Bone marrow (tissue), 2 donors: ENCODE measurements around the gene NTNG2.

Experiments
- DNase-seq, 2 donors: peaks; one replicate each; lab custom pipeline; 2025; lab: John Stamatoyannopoulos, UW

Gene NTNG2

GRCh38 chr9:132236662-132237311, 74.9 kb downstream of the NTNG2 start:
- DNase-seq, result no peak

DNA sequence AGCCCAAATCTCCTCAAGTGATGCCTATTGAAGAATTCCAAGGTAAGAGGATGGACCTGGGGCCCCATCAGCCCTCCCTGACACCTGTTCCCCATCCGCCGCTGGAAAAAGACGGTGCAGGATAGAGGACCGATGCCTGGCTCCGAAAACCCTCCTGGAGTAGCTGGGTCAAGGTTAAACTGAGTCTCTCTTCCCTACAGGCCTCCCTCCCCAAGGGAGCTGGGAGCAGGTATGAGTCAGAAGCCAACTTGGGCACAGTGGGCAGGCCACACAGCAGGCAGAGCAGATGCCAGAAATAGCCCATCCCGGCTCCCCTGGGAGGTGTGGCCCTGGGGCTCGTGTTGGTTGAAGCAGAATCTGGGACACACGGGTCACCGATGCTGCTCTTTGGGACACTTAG, 75.6 kb downstream of the NTNG2 start:
- DNase-seq, result no peak

DNA sequence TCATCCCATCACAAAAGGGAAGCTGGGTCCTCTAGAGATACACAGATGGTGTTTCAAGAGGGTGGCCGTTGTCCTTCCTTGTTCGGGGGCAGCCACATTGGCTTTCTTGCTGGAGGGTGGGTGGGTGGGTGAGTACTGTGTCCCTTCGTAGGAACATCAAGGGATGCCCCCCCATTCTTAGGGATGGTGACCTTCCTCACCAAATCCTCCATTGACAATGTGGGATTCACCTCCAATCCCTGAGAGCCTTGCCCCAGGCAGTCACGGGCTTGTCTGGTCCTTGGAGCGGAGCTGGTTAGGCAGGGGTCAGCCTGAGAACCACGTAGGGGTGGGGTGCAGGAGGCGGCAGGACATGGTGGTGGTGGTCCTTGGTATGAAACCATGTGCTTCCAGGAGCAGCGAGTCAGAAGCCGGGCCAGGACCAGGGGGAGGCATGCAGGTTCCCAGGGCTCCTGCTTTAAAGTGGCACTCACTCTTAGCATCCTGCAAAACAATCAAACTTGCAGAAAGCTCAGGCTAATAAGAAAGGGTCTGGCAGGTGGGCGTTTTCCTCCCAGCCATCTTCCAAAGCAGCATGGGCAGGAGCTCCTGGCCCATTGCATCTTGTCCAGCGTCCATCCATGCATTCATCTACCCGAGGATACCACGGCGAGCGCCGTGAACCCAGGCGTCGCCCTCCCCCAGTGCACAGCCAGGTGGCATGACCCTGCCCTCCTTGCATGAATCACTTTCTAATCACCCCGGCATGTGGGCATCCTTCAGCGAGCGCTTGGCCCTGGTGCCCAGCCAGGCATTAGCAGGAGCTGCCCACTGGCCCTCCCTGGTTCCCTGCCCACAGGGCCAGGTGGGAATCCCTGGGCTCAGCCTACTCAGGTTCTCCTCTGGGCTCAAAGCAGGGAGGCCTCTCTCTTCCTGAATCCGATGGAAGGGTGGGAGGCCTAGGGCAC, 76.4 kb downstream of the NTNG2 start:
- DNase-seq, result no peak

- DNase-seq, result no peak
Observed at GRCh38 chr9:132238992-132239391, 77.1 kb downstream of the NTNG2 start.

- no peak for DNase-seq
Observed at GRCh38 chr9:132239518-132239917, 77.7 kb downstream of the NTNG2 start.

GRCh38 chr9:132239999-132240840, 78.4 kb downstream of the NTNG2 start:
- DNase-seq, result no peak

DNA sequence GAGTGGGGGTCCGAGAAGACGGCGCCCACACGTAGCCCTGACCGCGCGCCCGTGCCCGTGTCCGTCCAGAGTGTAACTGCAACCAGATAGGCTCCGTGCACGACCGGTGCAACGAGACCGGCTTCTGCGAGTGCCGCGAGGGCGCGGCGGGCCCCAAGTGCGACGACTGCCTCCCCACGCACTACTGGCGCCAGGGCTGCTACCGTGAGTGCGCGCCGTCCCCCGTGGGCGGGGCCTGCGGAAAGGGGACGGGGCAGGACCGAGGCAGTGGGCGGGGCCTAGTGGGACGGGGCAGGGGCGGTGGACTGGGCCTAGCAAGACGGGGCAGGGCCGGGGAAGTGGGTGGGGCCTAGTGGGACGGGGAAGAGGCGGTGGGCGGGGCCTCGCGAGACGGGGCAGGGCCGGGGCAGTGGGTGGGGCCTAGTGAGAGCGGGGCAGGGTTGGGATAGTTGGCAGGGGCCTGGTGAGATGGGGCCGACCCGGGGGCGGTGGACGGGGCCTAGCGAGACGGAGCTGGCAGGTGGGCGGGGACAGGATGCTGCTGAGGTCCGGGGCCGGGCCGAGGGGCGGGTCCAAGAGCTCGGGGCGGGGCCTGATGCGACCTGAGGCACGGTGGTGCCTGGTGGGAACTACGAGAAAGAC, 79.1 kb downstream of the NTNG2 start:
- peak; percentile 92 to 96 for DNase-seq

DNA sequence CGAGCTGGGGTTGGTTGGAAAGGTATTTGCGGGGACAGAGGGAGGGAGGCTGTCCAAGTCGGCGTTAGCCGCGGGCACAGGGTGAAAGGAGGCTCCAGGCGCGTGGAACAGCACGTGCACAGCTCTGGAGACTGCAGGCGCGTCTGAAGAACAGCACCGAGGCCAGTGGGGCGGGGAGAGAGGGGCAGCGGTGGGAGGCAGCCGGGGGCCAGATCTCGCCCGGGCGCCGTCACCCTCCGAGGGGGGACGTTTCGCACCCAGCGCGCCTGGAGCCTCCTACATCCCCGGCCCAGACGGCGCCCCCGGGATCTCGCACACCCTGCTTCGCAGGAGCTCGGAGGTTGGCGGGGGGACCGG, 79.6 kb downstream of the NTNG2 start:
- DNase-seq, result no peak

GRCh38 chr9:132241840-132242620, 80.2 kb downstream of the NTNG2 start:
- peak in 1 of 2 donors; percentile 42 for DNase-seq

DNA sequence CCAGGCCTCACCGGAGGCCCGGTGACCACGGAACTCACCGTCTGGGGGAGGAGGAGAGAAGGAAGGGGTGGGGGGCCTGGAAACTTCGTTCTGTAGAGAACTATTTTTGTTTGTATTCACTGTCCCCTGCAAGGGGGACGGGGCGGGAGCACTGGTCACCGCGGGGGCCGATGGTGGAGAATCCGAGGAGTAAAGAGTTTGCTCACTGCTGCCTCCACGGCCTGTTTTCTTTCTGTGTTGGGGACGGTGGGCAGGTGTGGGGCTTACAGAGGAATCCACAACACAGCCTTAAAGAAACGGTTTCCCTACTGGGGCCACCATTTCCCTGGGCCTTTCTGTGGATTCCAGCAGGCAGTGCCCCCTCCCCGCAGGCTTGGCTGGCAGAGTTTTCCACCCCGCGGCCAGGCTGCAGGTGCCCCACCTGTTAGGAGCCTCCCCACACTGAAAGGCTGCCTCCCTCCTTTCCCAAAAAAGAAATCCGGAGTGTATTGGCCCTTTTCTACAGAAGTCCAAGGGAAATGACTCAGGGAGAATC, 80.8 kb downstream of the NTNG2 start:
- DNase-seq, result no peak

- no peak for DNase-seq
Observed at GRCh38 chr9:132243156-132244074, 81.6 kb downstream of the NTNG2 start.

DNA sequence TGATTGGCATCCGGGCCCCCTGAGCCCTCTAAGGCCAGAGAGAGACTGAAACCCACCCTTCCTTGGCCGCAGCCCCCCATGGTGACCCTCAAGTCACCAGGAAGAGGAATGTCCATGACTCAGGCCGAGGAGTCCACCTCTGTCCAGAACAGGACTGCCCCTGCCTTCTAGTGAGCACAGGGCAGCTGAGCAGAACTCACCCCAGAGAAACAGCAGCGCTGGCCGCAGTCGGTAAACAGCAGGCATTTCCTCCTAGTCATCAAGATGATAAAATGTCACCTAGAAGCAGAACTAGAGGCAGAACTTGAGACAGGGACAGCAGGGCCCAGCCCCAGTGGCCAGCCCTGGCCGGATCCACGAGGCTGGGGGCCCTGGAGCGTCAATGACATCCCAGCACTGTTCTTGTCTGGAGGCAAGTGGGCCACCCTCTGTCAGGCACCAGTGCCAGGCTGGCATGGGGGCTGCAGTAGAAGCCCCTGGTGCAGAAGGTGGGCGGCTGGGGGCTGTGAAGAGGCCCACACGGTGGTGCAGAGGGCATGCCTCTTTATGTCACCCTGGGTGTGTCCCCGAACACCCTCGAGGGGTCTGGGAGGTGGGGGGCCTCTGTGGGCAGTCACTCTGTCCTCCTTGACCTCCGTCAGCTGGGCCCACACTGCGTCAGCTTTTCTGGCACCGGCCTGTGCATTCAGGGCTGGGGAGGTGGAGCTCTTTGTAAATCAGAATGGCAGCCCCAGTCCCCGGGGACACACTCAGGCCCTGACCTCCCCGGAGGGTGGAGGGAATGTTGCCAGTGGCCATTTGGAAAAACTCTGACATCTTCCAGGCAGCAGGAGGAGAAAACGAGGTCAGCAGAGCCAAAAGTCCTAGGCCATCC, 83.0 kb downstream of the NTNG2 start:
- DNase-seq, result no peak

DNA sequence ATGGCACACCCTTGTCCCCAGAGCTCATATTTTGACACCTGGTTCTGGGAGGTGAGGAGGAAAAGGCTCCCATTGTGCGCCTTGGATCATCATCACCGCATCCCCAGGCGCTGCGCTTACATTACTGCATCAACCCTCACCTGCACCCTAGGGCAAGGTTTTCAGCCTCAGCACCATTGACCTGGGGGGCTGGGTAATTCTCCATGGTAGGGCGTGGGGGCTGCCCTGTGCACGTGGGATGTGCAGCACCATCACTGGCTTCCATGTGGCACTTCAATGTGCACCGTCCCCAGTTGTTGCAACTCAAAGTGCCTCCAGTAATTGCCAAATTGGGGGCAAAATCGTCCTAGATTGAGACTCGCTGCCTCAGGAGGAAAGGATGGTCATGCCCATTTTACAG, 83.6 kb downstream of the NTNG2 start:
- no peak for DNase-seq

DNA sequence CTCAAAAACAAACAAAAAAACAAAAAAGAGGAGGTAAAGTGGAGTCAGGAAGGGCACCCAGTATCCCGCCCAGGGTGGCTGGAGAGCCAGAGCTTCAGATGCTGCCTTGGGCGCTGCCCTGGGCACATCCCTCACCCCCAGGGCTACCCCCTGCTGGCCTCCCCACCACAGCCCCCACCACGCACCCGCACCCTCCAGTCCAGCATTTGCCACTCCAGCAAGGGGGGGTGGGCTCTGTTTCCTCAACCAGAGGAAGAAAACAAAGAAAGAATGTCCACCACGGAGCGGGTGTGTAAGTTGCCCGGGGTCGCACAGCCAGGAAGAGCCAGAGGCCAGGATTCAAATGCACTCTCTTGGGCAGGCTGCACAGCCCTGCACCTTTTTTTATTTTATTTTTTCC, 86.1 kb downstream of the NTNG2 start:
- DNase-seq, result no peak

DNA sequence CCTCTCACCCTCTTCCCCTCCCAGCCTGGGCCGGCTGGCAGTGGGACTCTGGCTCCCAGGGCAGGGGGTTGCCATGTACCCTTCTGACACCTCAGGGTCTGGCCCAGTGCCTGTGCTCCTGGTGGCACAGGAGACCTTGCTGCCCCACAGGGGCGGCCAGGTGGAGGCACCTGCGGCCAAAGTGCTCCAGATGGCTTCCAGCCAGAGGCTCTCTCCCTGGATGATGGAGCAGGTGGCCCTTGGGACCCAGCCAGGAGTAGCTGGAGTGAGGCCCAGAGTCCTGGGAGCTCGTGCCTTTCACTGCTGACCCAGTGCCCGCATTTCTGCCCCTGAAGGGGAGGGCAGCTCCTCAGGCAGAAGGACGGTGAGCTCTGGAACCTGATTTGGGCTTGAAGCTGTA, 87.3 kb downstream of the NTNG2 start:
- DNase-seq, result no peak

GRCh38 chr9:132249690-132250089, 87.8 kb downstream of the NTNG2 start:
- DNase-seq, result no peak

- no peak for DNase-seq
Observed at GRCh38 chr9:132250324-132251262, 88.7 kb downstream of the NTNG2 start.

DNA sequence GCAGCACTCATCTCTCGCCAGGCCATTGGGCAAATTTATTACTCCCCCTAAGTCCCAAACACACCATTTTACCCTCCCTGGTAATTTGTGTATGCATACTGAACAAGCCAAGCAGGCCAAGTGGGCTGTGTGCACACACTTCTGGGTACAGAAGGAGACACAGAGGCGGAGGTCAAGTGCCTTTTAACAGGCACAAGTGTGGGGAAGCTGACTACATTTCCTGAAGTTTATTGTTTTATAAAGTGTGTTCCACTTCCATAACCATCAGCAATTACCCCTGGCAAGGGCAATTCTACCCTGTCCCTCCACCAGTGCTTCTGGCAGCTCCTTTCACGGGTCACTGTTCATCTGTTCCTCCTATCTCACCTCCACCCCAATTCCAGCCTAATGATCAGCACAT, 99.0 kb downstream of the NTNG2 start:
- no peak for DNase-seq
